Measurements from ENCODE around the gene SLC35F1. TPM values are rescaled to one million over a fixed set of nuclear protein-coding genes. Genes with fewer than 3 reads are reported as not detected.

The SLC35F1 gene
- total and polyA plus RNA-seq, 9 of the 15 experiments (the other 6 are each of a cell fraction or from before 2014, with no cell fraction given): 0.03 to 0.06 TPM; not detected in 7

DNA sequence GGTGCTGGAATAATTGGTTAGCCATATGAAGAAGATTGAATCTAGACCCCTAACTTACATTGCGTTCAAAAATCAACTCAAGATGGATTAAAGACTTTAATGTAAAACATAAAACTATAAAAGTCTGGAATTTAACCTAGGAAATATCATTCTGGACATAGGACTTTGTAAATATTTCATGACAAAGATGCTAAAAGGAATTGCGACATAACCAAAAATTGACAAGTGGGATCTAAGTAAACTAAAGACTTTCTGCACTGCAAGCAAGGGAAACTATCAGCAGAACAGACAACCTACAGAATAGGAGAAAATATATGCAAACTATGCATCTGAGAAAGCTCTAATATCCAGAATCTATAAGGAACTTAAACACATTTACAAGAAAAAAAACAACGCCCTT, 45.5 kb upstream of the SLC35F1 start:
- in situ Hi-C loops (cut with MboI): no loop called here
- no peak overlapping the region for H3K9ac ChIP-seq (ENCODE audit: insufficient read depth in 1 of 2, low read depth in 2 of 2, low read length in 2 of 2)
- FAIRE-seq: no peak

More for the DNA sequence above, 45.5 kb upstream of the SLC35F1 start:
- no peaks in the 10 kb centered on the region for H4K20me1 ChIP-seq (replicated peaks; ENCODE audit: control insufficient read depth, insufficient read depth, low read length)
- DNase-seq (ENCODE audit: extremely low read depth in 1 of 4, low spot score in 3 of 4) (no peak), ATAC-seq (no peak)
- H3K79me2 ChIP-seq (ENCODE audit: control insufficient read depth, insufficient read depth, low read length): no peaks in the 10 kb centered on the region
- no peaks in the 10 kb centered on the region for H3K4me1 ChIP-seq (replicated peaks in 1 of 2; ENCODE audit: control insufficient read depth in 2 of 2, insufficient read depth in 2 of 2, low read length in 2 of 2)
- H3K27me3 ChIP-seq (ENCODE audit: control insufficient read depth in 2 of 2, insufficient read depth in 2 of 2, low read length in 2 of 2): no peaks in the 10 kb centered on the region
- intact Hi-C loops (cut with micrococcal nuclease): no loop called here
- ChIA-PET CTCF (ENCODE audit: low intra/inter-chr PET ratio) (no interaction called here), POLR2A (no interaction called here)
- TF ChIP-seq MTA1 (IDR thresholded peaks at IDR 0.05; ENCODE audit: borderline replicate concordance) (no peak), ZNF696 (CRISPR knock-in tag; conservative IDR thresholded peaks at IDR 0.05) (no peak), EZH2 (IDR thresholded peaks at IDR 0.05; ENCODE audit: borderline replicate concordance, low read depth, low read length) (no peak), ZNF695 (CRISPR knock-in tag; IDR thresholded peaks at IDR 0.05) (no peak), SMARCA4 (IDR thresholded peaks at IDR 0.05) (no peak), U2AF2 (optimal IDR thresholded peaks at IDR 0.05; ENCODE audit: low read depth, low read length) (no peak), POU5F1 (IDR thresholded peaks at IDR 0.05; ENCODE audit: borderline replicate concordance, low read depth, low read length, partially characterized antibody) (no peak), HIVEP1 (CRISPR knock-in tag; IDR thresholded peaks at IDR 0.05) (no peak), DMBX1 (CRISPR knock-in tag; IDR thresholded peaks at IDR 0.05; ENCODE audit: borderline replicate concordance) (no peak), EP300 (IDR thresholded peaks at IDR 0.05; ENCODE audit: low read length) (no peak)
- TF ChIP-seq, protein P1, sequence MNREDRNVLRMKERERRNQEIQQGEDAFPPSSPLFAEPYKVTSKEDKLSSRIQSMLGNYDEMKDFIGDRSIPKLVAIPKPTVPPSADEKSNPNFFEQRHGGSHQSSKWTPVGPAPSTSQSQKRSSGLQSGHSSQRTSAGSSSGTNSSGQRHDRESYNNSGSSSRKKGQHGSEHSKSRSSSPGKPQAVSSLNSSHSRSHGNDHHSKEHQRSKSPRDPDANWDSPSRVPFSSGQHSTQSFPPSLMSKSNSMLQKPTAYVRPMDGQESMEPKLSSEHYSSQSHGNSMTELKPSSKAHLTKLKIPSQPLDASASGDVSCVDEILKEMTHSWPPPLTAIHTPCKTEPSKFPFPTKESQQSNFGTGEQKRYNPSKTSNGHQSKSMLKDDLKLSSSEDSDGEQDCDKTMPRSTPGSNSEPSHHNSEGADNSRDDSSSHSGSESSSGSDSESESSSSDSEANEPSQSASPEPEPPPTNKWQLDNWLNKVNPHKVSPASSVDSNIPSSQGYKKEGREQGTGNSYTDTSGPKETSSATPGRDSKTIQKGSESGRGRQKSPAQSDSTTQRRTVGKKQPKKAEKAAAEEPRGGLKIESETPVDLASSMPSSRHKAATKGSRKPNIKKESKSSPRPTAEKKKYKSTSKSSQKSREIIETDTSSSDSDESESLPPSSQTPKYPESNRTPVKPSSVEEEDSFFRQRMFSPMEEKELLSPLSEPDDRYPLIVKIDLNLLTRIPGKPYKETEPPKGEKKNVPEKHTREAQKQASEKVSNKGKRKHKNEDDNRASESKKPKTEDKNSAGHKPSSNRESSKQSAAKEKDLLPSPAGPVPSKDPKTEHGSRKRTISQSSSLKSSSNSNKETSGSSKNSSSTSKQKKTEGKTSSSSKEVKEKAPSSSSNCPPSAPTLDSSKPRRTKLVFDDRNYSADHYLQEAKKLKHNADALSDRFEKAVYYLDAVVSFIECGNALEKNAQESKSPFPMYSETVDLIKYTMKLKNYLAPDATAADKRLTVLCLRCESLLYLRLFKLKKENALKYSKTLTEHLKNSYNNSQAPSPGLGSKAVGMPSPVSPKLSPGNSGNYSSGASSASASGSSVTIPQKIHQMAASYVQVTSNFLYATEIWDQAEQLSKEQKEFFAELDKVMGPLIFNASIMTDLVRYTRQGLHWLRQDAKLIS (CRISPR knock-in tag; IDR thresholded peaks at IDR 0.05): no peak
- TF ChIP-seq, protein P2, sequence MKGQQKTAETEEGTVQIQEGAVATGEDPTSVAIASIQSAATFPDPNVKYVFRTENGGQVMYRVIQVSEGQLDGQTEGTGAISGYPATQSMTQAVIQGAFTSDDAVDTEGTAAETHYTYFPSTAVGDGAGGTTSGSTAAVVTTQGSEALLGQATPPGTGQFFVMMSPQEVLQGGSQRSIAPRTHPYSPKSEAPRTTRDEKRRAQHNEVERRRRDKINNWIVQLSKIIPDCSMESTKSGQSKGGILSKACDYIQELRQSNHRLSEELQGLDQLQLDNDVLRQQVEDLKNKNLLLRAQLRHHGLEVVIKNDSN (CRISPR knock-in tag; IDR thresholded peaks at IDR 0.05): no peak
- TF ChIP-seq, protein P3, sequence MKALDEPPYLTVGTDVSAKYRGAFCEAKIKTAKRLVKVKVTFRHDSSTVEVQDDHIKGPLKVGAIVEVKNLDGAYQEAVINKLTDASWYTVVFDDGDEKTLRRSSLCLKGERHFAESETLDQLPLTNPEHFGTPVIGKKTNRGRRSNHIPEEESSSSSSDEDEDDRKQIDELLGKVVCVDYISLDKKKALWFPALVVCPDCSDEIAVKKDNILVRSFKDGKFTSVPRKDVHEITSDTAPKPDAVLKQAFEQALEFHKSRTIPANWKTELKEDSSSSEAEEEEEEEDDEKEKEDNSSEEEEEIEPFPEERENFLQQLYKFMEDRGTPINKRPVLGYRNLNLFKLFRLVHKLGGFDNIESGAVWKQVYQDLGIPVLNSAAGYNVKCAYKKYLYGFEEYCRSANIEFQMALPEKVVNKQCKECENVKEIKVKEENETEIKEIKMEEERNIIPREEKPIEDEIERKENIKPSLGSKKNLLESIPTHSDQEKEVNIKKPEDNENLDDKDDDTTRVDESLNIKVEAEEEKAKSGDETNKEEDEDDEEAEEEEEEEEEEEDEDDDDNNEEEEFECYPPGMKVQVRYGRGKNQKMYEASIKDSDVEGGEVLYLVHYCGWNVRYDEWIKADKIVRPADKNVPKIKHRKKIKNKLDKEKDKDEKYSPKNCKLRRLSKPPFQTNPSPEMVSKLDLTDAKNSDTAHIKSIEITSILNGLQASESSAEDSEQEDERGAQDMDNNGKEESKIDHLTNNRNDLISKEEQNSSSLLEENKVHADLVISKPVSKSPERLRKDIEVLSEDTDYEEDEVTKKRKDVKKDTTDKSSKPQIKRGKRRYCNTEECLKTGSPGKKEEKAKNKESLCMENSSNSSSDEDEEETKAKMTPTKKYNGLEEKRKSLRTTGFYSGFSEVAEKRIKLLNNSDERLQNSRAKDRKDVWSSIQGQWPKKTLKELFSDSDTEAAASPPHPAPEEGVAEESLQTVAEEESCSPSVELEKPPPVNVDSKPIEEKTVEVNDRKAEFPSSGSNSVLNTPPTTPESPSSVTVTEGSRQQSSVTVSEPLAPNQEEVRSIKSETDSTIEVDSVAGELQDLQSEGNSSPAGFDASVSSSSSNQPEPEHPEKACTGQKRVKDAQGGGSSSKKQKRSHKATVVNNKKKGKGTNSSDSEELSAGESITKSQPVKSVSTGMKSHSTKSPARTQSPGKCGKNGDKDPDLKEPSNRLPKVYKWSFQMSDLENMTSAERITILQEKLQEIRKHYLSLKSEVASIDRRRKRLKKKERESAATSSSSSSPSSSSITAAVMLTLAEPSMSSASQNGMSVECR (CRISPR knock-in tag; IDR thresholded peaks at IDR 0.05): no peak
- no peaks in the 10 kb centered on the region for H3K9me1 ChIP-seq (ENCODE audit: control insufficient read depth, insufficient read depth, low read length)
- no peak overlapping the region for H3K4me3 ChIP-seq
- H2AFZ ChIP-seq (ENCODE audit: low read depth, low read length): no peak overlapping the region
- 0% methylated on average over 3 of the region's 3 CpGs for WGBS (ENCODE audit: insufficient coverage, low coverage, missing lambda C conversion rate)
- no peaks in the 10 kb centered on the region for H3K36me3 ChIP-seq (ENCODE audit: control insufficient read depth, insufficient read depth, low read length)
- H3K27ac ChIP-seq (ENCODE audit: extremely low read depth, low read depth, low read length): no peak overlapping the region
- H3K9me3 ChIP-seq (replicated peaks; ENCODE audit: control insufficient read depth, insufficient read depth, low read depth, low read length): no peaks in the 10 kb centered on the region
- H3K4me2 ChIP-seq (ENCODE audit: insufficient read depth, low read length): no peak overlapping the region
- no TSS peak for BruUV-seq (replicated peaks)
